ENCODE data around the gene DOK1. TPM values are rescaled to one million over a fixed set of nuclear protein-coding genes. Genes with fewer than 3 reads are reported as not detected.

Gene DOK1
- total RNA-seq, 1 donor from 2014 or later, result 27.8 TPM

DNA sequence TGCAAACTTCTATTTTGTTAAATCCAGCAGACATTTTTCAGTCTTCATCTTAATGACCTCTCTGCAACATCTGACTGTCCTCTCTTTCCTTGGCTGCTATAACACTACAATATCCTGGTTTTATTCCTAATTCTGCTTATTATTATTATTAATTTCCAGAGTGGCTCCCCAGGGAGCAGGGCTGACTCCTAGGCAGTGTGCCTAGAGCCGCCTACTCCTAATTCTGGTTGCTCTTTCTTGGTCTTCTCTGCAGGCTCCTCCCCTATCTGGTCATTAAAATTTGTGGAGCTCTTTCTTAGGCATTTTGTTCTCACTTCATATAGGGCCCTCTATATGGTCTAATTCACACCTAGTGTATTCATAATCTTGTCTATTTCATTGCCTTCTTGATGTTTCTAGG, 11.5 kb upstream of the DOK1 start:
- Mint-ChIP-seq H3K27ac (ENCODE audit: unreplicated experiment) (no peak overlapping the region), H3K36me3 (ENCODE audit: low read depth, unreplicated experiment) (no peaks in the 10 kb centered on the region), H3K4me1 (ENCODE audit: unreplicated experiment) (peaks cover 1% of the 10 kb centered on the region), H3K4me3 (ENCODE audit: unreplicated experiment) (no peak overlapping the region), H3K27me3 (ENCODE audit: unreplicated experiment) (peaks cover 5% of the 10 kb centered on the region), H3K9me3 (ENCODE audit: unreplicated experiment) (no peaks in the 10 kb centered on the region)
- no peak for TF ChIP-seq CTCF (IDR thresholded peaks at IDR 0.05; ENCODE audit: unreplicated experiment)
- DNase-seq (ENCODE audit: low spot score), result no peak

DNA sequence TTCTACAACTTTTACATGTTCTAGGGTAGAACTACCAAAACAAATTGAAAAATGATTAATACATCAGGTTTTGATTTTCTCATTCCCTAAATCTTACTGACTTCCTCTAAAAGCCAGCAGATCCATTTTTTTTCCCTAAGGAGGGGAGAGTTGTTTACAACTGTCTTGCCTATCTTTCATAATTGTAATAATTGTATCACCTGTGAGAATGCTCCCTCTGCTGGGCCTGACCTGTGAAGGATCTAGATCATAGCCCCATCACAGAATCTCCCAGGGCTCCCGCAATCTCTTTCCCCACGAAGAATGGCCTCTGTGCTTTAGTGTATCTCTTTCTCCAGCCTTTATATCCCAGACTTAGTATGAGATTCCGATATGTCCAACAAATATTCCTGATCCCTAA, 9.9 kb upstream of the DOK1 start:
- H3K9me3 Mint-ChIP-seq (ENCODE audit: unreplicated experiment), result no peaks in the 10 kb centered on the region
- H3K4me1 Mint-ChIP-seq (ENCODE audit: unreplicated experiment), result peaks cover 9% of the 10 kb centered on the region
- no peak overlapping the region for H3K4me3 Mint-ChIP-seq (ENCODE audit: unreplicated experiment)
- H3K27me3 Mint-ChIP-seq (ENCODE audit: unreplicated experiment), result peaks cover 10% of the 10 kb centered on the region
- TF ChIP-seq CTCF (IDR thresholded peaks at IDR 0.05; ENCODE audit: unreplicated experiment), result no peak
- H3K27ac Mint-ChIP-seq (ENCODE audit: unreplicated experiment), result no peak overlapping the region
- peaks cover 4% of the 10 kb centered on the region for H3K36me3 Mint-ChIP-seq (ENCODE audit: low read depth, unreplicated experiment)
- DNase-seq (ENCODE audit: low spot score), result no peak

GRCh38 chr2:74546004-74546403, 8.5 kb upstream of the DOK1 start:
- Mint-ChIP-seq H3K27ac (ENCODE audit: unreplicated experiment) (peak overlapping the region; percentile 9), H3K4me1 (ENCODE audit: unreplicated experiment) (peaks cover 10% of the 10 kb centered on the region), H3K27me3 (ENCODE audit: unreplicated experiment) (peaks cover 10% of the 10 kb centered on the region), H3K4me3 (ENCODE audit: unreplicated experiment) (no peak overlapping the region), H3K9me3 (ENCODE audit: unreplicated experiment) (no peaks in the 10 kb centered on the region), H3K36me3 (ENCODE audit: low read depth, unreplicated experiment) (peaks cover 4% of the 10 kb centered on the region)
- DNase-seq (ENCODE audit: low spot score), result no peak
- TF ChIP-seq CTCF (IDR thresholded peaks at IDR 0.05; ENCODE audit: unreplicated experiment), result no peak

DNA sequence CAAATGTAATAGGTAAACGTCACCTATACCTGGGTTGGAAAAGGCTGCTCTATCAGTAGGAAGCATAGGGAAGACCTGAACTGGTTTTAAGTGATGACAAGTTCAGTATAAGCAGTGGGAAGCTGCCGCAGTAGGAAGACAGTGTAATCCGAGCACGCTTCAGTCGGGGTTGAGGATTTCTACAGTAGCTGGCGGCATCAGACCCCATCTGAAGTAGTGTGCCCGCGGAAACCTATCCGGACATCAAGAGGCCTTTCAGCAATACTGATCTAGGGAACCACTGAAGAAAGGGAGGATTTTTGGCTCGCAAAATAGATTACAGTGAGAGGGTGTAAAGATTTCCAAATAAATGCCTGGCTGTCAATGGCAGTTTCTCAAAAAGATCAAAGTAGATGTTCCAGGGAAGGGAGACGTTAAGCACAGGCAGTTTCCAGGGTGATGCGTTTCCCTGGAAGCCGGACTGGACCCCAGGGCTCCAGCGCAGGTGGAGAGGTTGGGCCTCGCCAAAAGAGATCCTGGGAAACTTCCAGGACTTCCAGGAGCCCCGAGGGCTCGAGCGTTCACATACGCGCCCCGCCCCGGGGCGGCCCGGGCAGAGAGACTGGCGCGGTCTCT, 6.1 kb upstream of the DOK1 start:
- TF ChIP-seq CTCF (IDR thresholded peaks at IDR 0.05; ENCODE audit: unreplicated experiment), result no peak
- Mint-ChIP-seq H3K27ac (ENCODE audit: unreplicated experiment) (peak overlapping the region; percentile 45), H3K36me3 (ENCODE audit: low read depth, unreplicated experiment) (peaks cover 15% of the 10 kb centered on the region), H3K9me3 (ENCODE audit: unreplicated experiment) (no peaks in the 10 kb centered on the region), H3K27me3 (ENCODE audit: unreplicated experiment) (peaks cover 8% of the 10 kb centered on the region), H3K4me1 (ENCODE audit: unreplicated experiment) (peaks cover 16% of the 10 kb centered on the region), H3K4me3 (ENCODE audit: unreplicated experiment) (peak overlapping the region; percentile 93)
- DNase-seq (ENCODE audit: low spot score), result no peak

DNA sequence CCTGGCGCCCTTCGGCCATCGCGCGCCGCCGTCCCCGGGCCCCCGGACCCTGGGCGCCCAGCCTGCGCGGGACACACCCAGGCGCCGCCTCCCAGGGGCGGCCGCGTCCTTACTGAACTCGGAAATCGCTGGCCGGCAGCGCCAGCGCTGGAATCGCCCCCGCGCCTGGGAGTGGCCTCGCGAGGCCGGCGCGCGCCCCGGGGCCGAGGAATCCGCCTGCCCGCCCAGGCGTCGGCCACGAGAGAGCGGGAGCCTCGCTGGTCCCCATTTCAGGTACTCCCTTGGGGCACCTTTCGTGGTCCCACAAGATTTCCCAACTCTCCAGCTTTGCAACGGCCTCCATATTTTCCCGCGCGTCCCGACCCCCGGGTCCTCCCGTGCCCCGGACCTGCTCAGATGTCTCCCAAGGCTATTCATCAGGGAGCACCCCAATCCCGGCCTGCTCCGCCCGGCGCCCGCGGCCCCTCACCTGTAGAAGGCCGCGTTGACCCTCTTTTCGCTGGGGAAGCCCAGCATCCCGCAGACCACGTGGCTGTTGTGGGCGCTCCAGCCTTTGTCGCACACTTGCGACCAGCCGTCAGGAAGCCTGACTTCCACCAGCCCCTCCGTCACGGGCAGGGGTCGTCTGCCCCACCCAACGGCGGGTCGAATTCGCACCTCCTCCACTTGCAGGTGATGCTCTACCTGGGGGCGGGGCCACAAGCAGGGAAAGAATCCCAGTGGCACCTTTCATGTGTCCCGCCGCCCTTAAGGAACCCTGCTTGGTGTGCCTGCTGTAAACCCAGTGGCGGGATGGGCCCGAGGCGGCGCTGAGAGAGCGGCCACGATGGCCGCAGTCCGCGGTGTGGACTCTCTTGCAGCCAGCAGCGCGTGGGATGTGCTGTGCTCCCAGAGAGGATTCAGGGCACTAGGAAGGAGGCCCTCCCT, 5.4 kb upstream of the DOK1 start:
- H3K4me3 Mint-ChIP-seq (ENCODE audit: unreplicated experiment), result peak overlapping the region; percentile 68

More for the DNA sequence above, 5.4 kb upstream of the DOK1 start:
- DNase-seq (ENCODE audit: low spot score), result peak; percentile 34
- no peak for TF ChIP-seq CTCF (IDR thresholded peaks at IDR 0.05; ENCODE audit: unreplicated experiment)
- peaks cover 8% of the 10 kb centered on the region for H3K27me3 Mint-ChIP-seq (ENCODE audit: unreplicated experiment)
- H3K27ac Mint-ChIP-seq (ENCODE audit: unreplicated experiment), result no peak overlapping the region
- H3K4me1 Mint-ChIP-seq (ENCODE audit: unreplicated experiment), result peaks cover 18% of the 10 kb centered on the region
- H3K36me3 Mint-ChIP-seq (ENCODE audit: low read depth, unreplicated experiment), result peaks cover 15% of the 10 kb centered on the region
- no peaks in the 10 kb centered on the region for H3K9me3 Mint-ChIP-seq (ENCODE audit: unreplicated experiment)

Data from endothelial cell (in vitro differentiated cells).